ENCODE results near the gene USP3.

DNA sequence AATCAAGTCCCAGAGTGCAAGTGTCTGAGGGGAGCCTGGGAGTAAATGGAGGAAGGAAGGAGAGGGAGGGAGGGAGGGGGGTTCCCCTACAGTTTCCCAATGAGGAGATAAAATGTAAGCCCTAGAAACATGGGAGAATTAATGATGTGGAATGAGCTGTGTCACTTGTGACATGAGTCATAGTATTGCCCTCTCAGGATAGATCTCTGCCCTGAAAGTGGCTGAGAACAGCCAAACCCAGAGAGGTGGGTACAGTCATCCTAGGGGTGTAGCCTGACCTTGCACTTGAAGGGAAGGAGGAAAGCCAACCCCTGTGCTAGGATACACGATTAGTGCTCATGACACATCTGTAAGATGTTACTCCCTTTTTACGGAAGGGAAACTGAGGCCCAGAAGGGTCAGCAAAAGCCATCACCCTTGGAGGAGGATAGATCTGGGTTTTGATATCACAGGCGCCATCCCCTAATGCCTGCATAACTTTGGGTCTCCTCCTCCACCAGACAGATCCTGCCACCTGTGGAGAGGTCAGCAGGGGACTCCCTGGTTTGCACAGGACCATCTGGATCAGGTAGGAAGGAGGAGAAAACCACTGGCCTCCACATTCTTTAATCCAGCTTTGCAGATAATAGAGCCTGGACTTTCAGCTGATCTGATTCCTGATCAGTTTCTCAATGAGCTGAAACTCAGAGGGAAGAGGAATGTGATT is 23.1 kb upstream of the USP3 start:
- TF ChIP-seq YY1 (IDR thresholded peaks at IDR 0.05; ENCODE audit: low read depth) (no peak), NFIC (IDR thresholded peaks at IDR 0.05) (no peak), RAD21 (IDR thresholded peaks at IDR 0.05; ENCODE audit: low read depth) (no peak), CREB1 (IDR thresholded peaks at IDR 0.05; ENCODE audit: low read depth) (no peak), EP300 (IDR thresholded peaks at IDR 0.05; ENCODE audit: borderline replicate concordance) (no peak), CEBPB (IDR thresholded peaks at IDR 0.05) (no peak), EGR1 (IDR thresholded peaks at IDR 0.05) (no peak)
- TF ChIP-seq, protein P1, sequence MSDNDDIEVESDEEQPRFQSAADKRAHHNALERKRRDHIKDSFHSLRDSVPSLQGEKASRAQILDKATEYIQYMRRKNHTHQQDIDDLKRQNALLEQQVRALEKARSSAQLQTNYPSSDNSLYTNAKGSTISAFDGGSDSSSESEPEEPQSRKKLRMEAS (IDR thresholded peaks at IDR 0.05): no peak
- TF ChIP-seq, protein P2, sequence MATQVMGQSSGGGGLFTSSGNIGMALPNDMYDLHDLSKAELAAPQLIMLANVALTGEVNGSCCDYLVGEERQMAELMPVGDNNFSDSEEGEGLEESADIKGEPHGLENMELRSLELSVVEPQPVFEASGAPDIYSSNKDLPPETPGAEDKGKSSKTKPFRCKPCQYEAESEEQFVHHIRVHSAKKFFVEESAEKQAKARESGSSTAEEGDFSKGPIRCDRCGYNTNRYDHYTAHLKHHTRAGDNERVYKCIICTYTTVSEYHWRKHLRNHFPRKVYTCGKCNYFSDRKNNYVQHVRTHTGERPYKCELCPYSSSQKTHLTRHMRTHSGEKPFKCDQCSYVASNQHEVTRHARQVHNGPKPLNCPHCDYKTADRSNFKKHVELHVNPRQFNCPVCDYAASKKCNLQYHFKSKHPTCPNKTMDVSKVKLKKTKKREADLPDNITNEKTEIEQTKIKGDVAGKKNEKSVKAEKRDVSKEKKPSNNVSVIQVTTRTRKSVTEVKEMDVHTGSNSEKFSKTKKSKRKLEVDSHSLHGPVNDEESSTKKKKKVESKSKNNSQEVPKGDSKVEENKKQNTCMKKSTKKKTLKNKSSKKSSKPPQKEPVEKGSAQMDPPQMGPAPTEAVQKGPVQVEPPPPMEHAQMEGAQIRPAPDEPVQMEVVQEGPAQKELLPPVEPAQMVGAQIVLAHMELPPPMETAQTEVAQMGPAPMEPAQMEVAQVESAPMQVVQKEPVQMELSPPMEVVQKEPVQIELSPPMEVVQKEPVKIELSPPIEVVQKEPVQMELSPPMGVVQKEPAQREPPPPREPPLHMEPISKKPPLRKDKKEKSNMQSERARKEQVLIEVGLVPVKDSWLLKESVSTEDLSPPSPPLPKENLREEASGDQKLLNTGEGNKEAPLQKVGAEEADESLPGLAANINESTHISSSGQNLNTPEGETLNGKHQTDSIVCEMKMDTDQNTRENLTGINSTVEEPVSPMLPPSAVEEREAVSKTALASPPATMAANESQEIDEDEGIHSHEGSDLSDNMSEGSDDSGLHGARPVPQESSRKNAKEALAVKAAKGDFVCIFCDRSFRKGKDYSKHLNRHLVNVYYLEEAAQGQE (IDR thresholded peaks at IDR 0.05; ENCODE audit: low read depth): no peak
